Liver (tissue), 9 donors: ENCODE measurements around the gene RBCK1. TPM values are rescaled to one million over a fixed set of nuclear protein-coding genes. Genes with fewer than 3 reads are reported as not detected.
A peak's percentile ranks its signal among the peaks of the same experiment; 100 is the strongest.

Experiments used
- DNase-seq: peaks from one replicate; pipeline ENCODE4 v3.0.0-alpha.2; 2017; ENCODE audit warnings: low spot score
- H3K27ac ChIP-seq, 2 donors: one replicate each; pipeline ENCODE4 v1.7.0; 2013; ENCODE audit warnings: inconsistent platforms in 2 of 2, low read length in 2 of 2, control low read depth in 1 of 2, low read depth in 1 of 2, mild to moderate bottlenecking in 1 of 2
- H3K27me3 ChIP-seq, 4 donors: one replicate each; pipeline versions ENCODE4 v1.6.1 to v1.7.0; 2013; ENCODE audit warnings: low read length in 3 of 4, inconsistent platforms in 1 of 4, mild to moderate bottlenecking in 1 of 4, moderate library complexity in 1 of 4; ENCODE audit not compliant: control insufficient read depth in 4 of 4, insufficient read depth in 4 of 4
- H3K36me3 ChIP-seq, 4 donors: one replicate each; pipeline versions ENCODE4 v1.6.1 to v1.7.0; 2013; ENCODE audit warnings: low read length in 3 of 4, mild to moderate bottlenecking in 3 of 4, low read depth in 1 of 4, moderate library complexity in 1 of 4; ENCODE audit not compliant: control insufficient read depth in 4 of 4, insufficient read depth in 3 of 4
- H3K4me1 ChIP-seq, 4 donors: one replicate each; pipeline versions ENCODE4 v1.6.1 to v1.7.0; 2013; ENCODE audit warnings: low read length in 3 of 4, mild to moderate bottlenecking in 3 of 4, moderate library complexity in 1 of 4; ENCODE audit not compliant: control insufficient read depth in 4 of 4, insufficient read depth in 4 of 4
- H3K4me3 ChIP-seq, 3 donors: one replicate each; pipeline versions ENCODE4 v1.6.1 to v1.7.0; 2013; ENCODE audit warnings: low read length in 3 of 3, control low read depth in 1 of 3, low read depth in 1 of 3, mild to moderate bottlenecking in 1 of 3
- H3K9ac ChIP-seq, 2 donors: one replicate each; pipeline ENCODE4 v1.7.0; 2013; ENCODE audit warnings: low read length in 2 of 2, mild to moderate bottlenecking in 2 of 2, moderate library complexity in 2 of 2, control low read depth in 1 of 2, low read depth in 1 of 2
- H3K9me3 ChIP-seq, 4 donors: one replicate each; pipeline versions ENCODE4 v1.6.1 to v1.7.0; 2013; ENCODE audit warnings: low read length in 3 of 4; ENCODE audit not compliant: control insufficient read depth in 4 of 4
- FOXA1 ChIP-seq: IDR thresholded peaks from 2 replicates; pipeline ENCODE4 v1.6.1; 2016; ENCODE audit warnings: antibody characterized with exemption
- FOXA2 ChIP-seq: IDR thresholded peaks from 2 replicates; pipeline ENCODE4 v1.6.1; 2016; ENCODE audit warnings: antibody characterized with exemption
- GABPA ChIP-seq, 2 donors: IDR thresholded peaks in 1 of 2; conservative IDR thresholded peaks in 1 of 2; 2 replicates each; pipeline ENCODE4 v1.6.1; 2016; ENCODE audit warnings: antibody characterized with exemption in 2 of 2, mild to moderate bottlenecking in 1 of 2, moderate library complexity in 1 of 2
- HNF4A ChIP-seq, 2 donors: conservative IDR thresholded peaks; 2 replicates each; pipeline ENCODE4 v1.6.1; 2016; ENCODE audit warnings: antibody characterized with exemption in 2 of 2, mild to moderate bottlenecking in 2 of 2
- HNF4G ChIP-seq: IDR thresholded peaks from 2 replicates; pipeline ENCODE4 v1.6.1; 2016; ENCODE audit warnings: antibody characterized with exemption
- JUND ChIP-seq, 2 donors: IDR thresholded peaks; 2 replicates each; pipeline ENCODE4 v1.6.1; 2016; ENCODE audit warnings: antibody characterized with exemption in 2 of 2
- NR2F2 ChIP-seq: IDR thresholded peaks from 2 replicates; pipeline ENCODE4 v1.6.1; 2016; ENCODE audit warnings: antibody characterized with exemption
- RAD21 ChIP-seq, 2 donors: IDR thresholded peaks; 2 replicates each; pipeline ENCODE4 v1.6.1; 2016; ENCODE audit warnings: antibody characterized with exemption in 2 of 2, mild to moderate bottlenecking in 2 of 2
- RXRA ChIP-seq, 2 donors: IDR thresholded peaks; 2 replicates each; pipeline ENCODE4 v1.6.1; 2017 to 2018; ENCODE audit warnings: antibody characterized with exemption in 2 of 2, mild to moderate bottlenecking in 1 of 2
- SP1 ChIP-seq: IDR thresholded peaks from 2 replicates; pipeline ENCODE4 v1.6.1; 2018; ENCODE audit warnings: antibody characterized with exemption, mild to moderate bottlenecking
- YY1 ChIP-seq: IDR thresholded peaks from 2 replicates; pipeline ENCODE4 v1.6.1; 2016; ENCODE audit warnings: antibody characterized with exemption, mild to moderate bottlenecking
- WGBS: extraction: QIAGEN DNeasy Blood & Tissue Kit; methylation state at CpG from one replicate; pipeline ENCODE4 v1.1.7; 2013; 5-methylcytosine and 5-hydroxymethylcytosine counted together
- polyA plus RNA-seq, 2 donors: library from polyadenylated mRNA; stranded (reverse) in 1 of 2; unstranded in 1 of 2; fragments of 200-250 nt in 1 of 2; fragments of >200 nt in 1 of 2; fragmentation: Nextera tagmentation in 1 of 2; extraction: Ambion mirVana in 1 of 2; gene quantifications; one replicate each; pipeline versions ENCODE4 v1.2.1 to v1.2.3, GENCODE V29; 2013 to 2015
- total RNA-seq, 2 donors: library from RNA; depleted of rRNA; stranded (reverse); fragments of >200 nt; gene quantifications; one replicate each; pipeline ENCODE4 v1.2.3, GENCODE V29; 2014
- TF ChIP-seq, protein P1 (sequence below): IDR thresholded peaks from 2 replicates; pipeline ENCODE4 v1.6.1; 2016; ENCODE audit warnings: antibody characterized with exemption
- TF ChIP-seq, protein P2 (sequence below): IDR thresholded peaks from 2 replicates; pipeline ENCODE4 v1.6.1; 2016; ENCODE audit warnings: antibody characterized with exemption
- TF ChIP-seq, protein P3 (sequence below): IDR thresholded peaks from 2 replicates; pipeline ENCODE4 v1.6.1; 2016; ENCODE audit warnings: antibody characterized with exemption
- TF ChIP-seq, protein P4 (sequence below): fragments of 150-350 bp; IDR thresholded peaks from 2 replicates; pipeline ENCODE4 v1.5.1; 2017; ENCODE audit warnings: improper control_type of control experiment, low read depth, low read length; ENCODE audit not compliant: missing input control
- donor health status: healthy.
- donor health status: healthy.
- donor health status: healthy.
- donor health status: healthy.
- donor health status: healthy.

The RBCK1 gene
- total and polyA plus RNA-seq, 4 donors, result 18.0 to 62.6 (median 54.8) TPM

DNA sequence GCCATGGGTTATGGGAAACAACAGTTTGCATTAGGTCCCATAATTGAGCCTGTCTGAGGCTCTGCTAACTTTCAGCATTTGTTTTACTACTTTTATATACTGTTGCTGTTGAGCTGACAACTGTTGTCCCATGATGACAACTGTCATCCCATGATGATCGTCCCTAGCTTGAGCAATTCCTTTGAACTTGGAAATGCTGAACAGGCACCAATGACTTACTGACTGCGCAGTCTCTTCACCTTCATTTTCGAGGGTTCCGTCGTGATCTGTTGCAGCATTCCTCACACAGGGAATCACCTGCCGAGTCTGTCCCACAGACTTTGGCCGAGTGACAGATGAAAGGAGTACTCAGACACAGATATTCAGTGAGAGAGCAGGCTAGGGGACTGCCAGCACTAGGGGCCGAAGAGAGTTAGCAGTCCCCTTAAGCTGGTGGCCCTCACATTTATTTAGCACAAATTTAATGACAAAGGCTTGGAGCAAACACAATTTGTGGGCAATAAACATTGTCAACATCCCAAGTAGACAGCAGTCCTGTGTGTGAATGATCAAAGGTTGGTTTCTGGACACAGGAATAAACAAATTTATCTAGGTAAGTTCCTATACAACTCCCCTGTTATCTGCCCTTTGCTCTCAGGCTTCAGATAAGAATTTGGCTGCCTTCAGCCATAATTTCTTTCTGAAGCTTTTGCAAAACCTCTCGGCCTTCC is 64.2 kb downstream of the RBCK1 start:
- no peak for DNase-seq
- Histone ChIP-seq H3K27ac (no peak overlapping the region), H3K4me3 (no peak overlapping the region), H3K36me3 (peaks cover 0 to 2% (median 0%) of the 10 kb centered on the region in 4 donors), H3K9ac (no peak overlapping the region), H3K9me3 (peaks cover 0 to 10% (median 3%) of the 10 kb centered on the region in 4 donors), H3K27me3 (no peaks in the 10 kb centered on the region), H3K4me1 (peaks cover 0 to 8% (median 4%) of the 10 kb centered on the region in 4 donors)
- TF ChIP-seq JUND (IDR thresholded peaks at IDR 0.05), result no peak
- TF ChIP-seq HNF4G, result no peak
- TF ChIP-seq, protein P1, sequence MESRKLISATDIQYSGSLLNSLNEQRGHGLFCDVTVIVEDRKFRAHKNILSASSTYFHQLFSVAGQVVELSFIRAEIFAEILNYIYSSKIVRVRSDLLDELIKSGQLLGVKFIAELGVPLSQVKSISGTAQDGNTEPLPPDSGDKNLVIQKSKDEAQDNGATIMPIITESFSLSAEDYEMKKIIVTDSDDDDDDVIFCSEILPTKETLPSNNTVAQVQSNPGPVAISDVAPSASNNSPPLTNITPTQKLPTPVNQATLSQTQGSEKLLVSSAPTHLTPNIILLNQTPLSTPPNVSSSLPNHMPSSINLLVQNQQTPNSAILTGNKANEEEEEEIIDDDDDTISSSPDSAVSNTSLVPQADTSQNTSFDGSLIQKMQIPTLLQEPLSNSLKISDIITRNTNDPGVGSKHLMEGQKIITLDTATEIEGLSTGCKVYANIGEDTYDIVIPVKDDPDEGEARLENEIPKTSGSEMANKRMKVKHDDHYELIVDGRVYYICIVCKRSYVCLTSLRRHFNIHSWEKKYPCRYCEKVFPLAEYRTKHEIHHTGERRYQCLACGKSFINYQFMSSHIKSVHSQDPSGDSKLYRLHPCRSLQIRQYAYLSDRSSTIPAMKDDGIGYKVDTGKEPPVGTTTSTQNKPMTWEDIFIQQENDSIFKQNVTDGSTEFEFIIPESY, result no peak
- TF ChIP-seq FOXA1, result no peak
- TF ChIP-seq, protein P2, sequence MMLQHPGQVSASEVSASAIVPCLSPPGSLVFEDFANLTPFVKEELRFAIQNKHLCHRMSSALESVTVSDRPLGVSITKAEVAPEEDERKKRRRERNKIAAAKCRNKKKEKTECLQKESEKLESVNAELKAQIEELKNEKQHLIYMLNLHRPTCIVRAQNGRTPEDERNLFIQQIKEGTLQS, result no peak
- TF ChIP-seq SP1, result peak; percentile 57
- no peak for TF ChIP-seq YY1
- no peak for TF ChIP-seq GABPA (IDR thresholded peaks at IDR 0.05 in 1 of 2, conservative IDR thresholded peaks at IDR 0.05 in 1 of 2)
- TF ChIP-seq, protein P3, sequence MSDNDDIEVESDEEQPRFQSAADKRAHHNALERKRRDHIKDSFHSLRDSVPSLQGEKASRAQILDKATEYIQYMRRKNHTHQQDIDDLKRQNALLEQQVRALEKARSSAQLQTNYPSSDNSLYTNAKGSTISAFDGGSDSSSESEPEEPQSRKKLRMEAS, result no peak
- no peak for TF ChIP-seq RAD21 (IDR thresholded peaks at IDR 0.05)
- peak; percentile 49 to 74 for TF ChIP-seq HNF4A (conservative IDR thresholded peaks at IDR 0.05)
- peak in 1 of 2 donors; percentile 20 for TF ChIP-seq RXRA (IDR thresholded peaks at IDR 0.05)
- TF ChIP-seq, protein P4, sequence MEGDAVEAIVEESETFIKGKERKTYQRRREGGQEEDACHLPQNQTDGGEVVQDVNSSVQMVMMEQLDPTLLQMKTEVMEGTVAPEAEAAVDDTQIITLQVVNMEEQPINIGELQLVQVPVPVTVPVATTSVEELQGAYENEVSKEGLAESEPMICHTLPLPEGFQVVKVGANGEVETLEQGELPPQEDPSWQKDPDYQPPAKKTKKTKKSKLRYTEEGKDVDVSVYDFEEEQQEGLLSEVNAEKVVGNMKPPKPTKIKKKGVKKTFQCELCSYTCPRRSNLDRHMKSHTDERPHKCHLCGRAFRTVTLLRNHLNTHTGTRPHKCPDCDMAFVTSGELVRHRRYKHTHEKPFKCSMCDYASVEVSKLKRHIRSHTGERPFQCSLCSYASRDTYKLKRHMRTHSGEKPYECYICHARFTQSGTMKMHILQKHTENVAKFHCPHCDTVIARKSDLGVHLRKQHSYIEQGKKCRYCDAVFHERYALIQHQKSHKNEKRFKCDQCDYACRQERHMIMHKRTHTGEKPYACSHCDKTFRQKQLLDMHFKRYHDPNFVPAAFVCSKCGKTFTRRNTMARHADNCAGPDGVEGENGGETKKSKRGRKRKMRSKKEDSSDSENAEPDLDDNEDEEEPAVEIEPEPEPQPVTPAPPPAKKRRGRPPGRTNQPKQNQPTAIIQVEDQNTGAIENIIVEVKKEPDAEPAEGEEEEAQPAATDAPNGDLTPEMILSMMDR, result no peak
- 87% methylated on average over 9 of the region's 9 CpGs for WGBS

DNA sequence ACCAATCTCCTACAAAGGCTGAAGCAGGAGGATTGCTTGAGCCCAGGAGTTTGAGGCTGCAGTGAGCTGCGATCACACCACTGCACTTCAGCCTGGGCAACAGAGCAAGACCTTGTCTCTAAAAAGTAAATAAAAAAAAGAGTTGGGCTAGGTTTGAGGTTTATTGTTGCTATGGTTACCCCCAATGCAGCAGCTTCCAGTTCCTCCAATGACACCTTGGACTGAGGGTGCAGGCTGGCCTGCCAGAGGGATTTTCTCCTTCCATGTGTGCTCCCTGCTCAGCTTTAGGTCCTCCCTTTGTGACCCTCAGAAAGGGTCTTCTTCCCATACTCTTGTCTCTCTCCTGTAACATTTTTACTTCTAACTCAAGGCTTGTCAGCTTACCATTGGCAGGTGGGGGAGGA is 64.8 kb downstream of the RBCK1 start:
- 81% methylated on average over 1 of the region's 1 CpG for WGBS
- peaks cover 0 to 8% (median 4%) of the 10 kb centered on the region in 4 donors for H3K4me1 ChIP-seq

More for the DNA sequence above, 64.8 kb downstream of the RBCK1 start:
- H3K4me3 ChIP-seq, result no peak overlapping the region
- no peak overlapping the region for H3K27ac ChIP-seq
- peaks cover 0 to 2% (median 0%) of the 10 kb centered on the region in 4 donors for H3K36me3 ChIP-seq
- peaks cover 0 to 6% (median 3%) of the 10 kb centered on the region in 4 donors for H3K9me3 ChIP-seq
- H3K27me3 ChIP-seq, result no peaks in the 10 kb centered on the region
- no peak for DNase-seq
- no peak overlapping the region for H3K9ac ChIP-seq
- no peak for TF ChIP-seq SP1
- no peak for TF ChIP-seq FOXA2
- no peak for TF ChIP-seq HNF4A (conservative IDR thresholded peaks at IDR 0.05)
- TF ChIP-seq GABPA (IDR thresholded peaks at IDR 0.05 in 1 of 2, conservative IDR thresholded peaks at IDR 0.05 in 1 of 2), result no peak
- no peak for TF ChIP-seq RAD21 (IDR thresholded peaks at IDR 0.05)
- TF ChIP-seq, protein P2, result no peak
- TF ChIP-seq NR2F2, result no peak
